GM23338 (cell line): ENCODE measurements around the gene XPO4. TPM values are rescaled to one million over a fixed set of nuclear protein-coding genes. Genes with fewer than 3 reads are reported as not detected.

Experiments used
- ATAC-seq: fragments of 200-7000 bp; cut with Tn5 transposase; 3 replicates; pipeline ENCODE4 v1.9.1; 2020
- DNase-seq: peaks from one replicate; pipeline ENCODE4 v3.0.0-alpha.2; 2015; ENCODE audit warnings: low spot score
- H2AFZ ChIP-seq: fragments of 200-600 bp; sonication (generic); 2 replicates; pipeline ENCODE4 v1.8.0; 2016; ENCODE audit warnings: antibody characterized with exemption, mild to moderate bottlenecking, moderate library complexity
- H3F3A ChIP-seq: fragments of 200-600 bp; sonication (generic); replicated peaks from 2 replicates; pipeline ENCODE4 v1.8.0; 2017; ENCODE audit warnings: antibody characterized with exemption, mixed run types, low read depth
- H3K27ac ChIP-seq: fragments of 200-600 bp; sonication (generic); 2 replicates; pipeline ENCODE4 v1.6.1; 2016; ENCODE audit warnings: low read depth
- H3K27me3 ChIP-seq: fragments of 200-600 bp; sonication (generic); 2 replicates; pipeline ENCODE4 v1.8.0; 2016; ENCODE audit warnings: mild to moderate bottlenecking, mixed run types, moderate library complexity; ENCODE audit not compliant: insufficient read depth
- H3K36me3 ChIP-seq: fragments of 200-600 bp; sonication (generic); 2 replicates; pipeline ENCODE4 v1.8.0; 2016; ENCODE audit warnings: mild to moderate bottlenecking; ENCODE audit not compliant: insufficient read depth
- H3K4me1 ChIP-seq: fragments of 200-600 bp; sonication (generic); 2 replicates; pipeline ENCODE4 v1.8.0; 2016; ENCODE audit warnings: mild to moderate bottlenecking, moderate library complexity; ENCODE audit not compliant: insufficient read depth
- H3K4me2 ChIP-seq: fragments of 200-600 bp; sonication (generic); 2 replicates; pipeline ENCODE4 v1.7.1; 2017; ENCODE audit warnings: mixed run types
- H3K4me3 ChIP-seq: fragments of 200-600 bp; sonication (generic); 2 replicates; pipeline ENCODE4 v1.6.1; 2016; ENCODE audit warnings: mixed run types
- H3K79me2 ChIP-seq: fragments of 200-600 bp; sonication (generic); replicated peaks from 2 replicates; pipeline ENCODE4 v1.8.0; 2017; ENCODE audit warnings: mild to moderate bottlenecking; ENCODE audit not compliant: insufficient read depth
- H3K9me2 ChIP-seq: fragments of 200-600 bp; sonication (generic); 2 replicates; pipeline ENCODE4 v1.8.0; 2017; ENCODE audit not compliant: insufficient read depth
- H4K20me1 ChIP-seq: fragments of 200-600 bp; sonication (generic); replicated peaks from 2 replicates; pipeline ENCODE4 v1.8.0; 2017; ENCODE audit warnings: mild to moderate bottlenecking; ENCODE audit not compliant: insufficient read depth
- H3K27ac Mint-ChIP-seq: 2 replicates; pipeline ENCODE4 v1.8.0; 2020; ENCODE audit warnings: inconsistent platforms, mild to moderate bottlenecking, moderate library complexity, mixed read lengths
- H3K27me3 Mint-ChIP-seq: 3 replicates; pipeline ENCODE4 v1.8.0; 2022; ENCODE audit warnings: low read depth, mild to moderate bottlenecking, moderate library complexity, mixed read lengths, inconsistent platforms; ENCODE audit not compliant: insufficient read depth, poor library complexity
- H3K36me3 Mint-ChIP-seq: 3 replicates; pipeline ENCODE4 v1.8.0; 2021; ENCODE audit warnings: low read depth, mild to moderate bottlenecking, inconsistent platforms, moderate library complexity, mixed read lengths
- H3K4me1 Mint-ChIP-seq: 3 replicates; pipeline ENCODE4 v1.8.0; 2020; ENCODE audit warnings: mild to moderate bottlenecking, inconsistent platforms, mixed read lengths
- H3K4me3 Mint-ChIP-seq: 3 replicates; pipeline ENCODE4 v1.8.0; 2021; ENCODE audit warnings: moderate library complexity, mild to moderate bottlenecking, inconsistent platforms, mixed read lengths
- H3K9me3 Mint-ChIP-seq: 3 replicates; pipeline ENCODE4 v1.8.0; 2020; ENCODE audit warnings: moderate library complexity, mild to moderate bottlenecking, inconsistent platforms, mixed read lengths
- CREB1 ChIP-seq: fragments of 250-450 bp; sonication (Bioruptor Pico); IDR thresholded peaks from 2 replicates; pipeline ENCODE4 v1.5.0; 2020; ENCODE audit warnings: low read depth, mild to moderate bottlenecking, moderate library complexity
- CTCF ChIP-seq, 2 experiments: fragments of 200-600 bp in 1 of 2; sonication (generic) in 1 of 2; conservative IDR thresholded peaks; 2 replicates each; pipeline versions ENCODE4 v1.5.1 to v1.6.1; 2016 to 2017; ENCODE audit warnings: antibody characterized with exemption in 2 of 2, low read depth in 2 of 2, mild to moderate bottlenecking in 2 of 2, moderate library complexity in 1 of 2
- ETS1 ChIP-seq: IDR thresholded peaks from 2 replicates; pipeline ENCODE4 v1.6.1; 2016; ENCODE audit warnings: antibody characterized with exemption
- EZH2 ChIP-seq: fragments of 200-600 bp; sonication (generic); IDR thresholded peaks from one replicate; pipeline ENCODE4 v1.8.0; 2017; ENCODE audit warnings: antibody characterized with exemption, mild to moderate bottlenecking, low read depth; ENCODE audit not compliant: unreplicated experiment
- EZH2phosphoT487 ChIP-seq: fragments of 200-600 bp; sonication (generic); IDR thresholded peaks from one replicate; pipeline ENCODE4 v1.8.1; 2018; ENCODE audit warnings: antibody characterized with exemption; ENCODE audit not compliant: unreplicated experiment
- JUNB ChIP-seq: IDR thresholded peaks from one replicate; pipeline ENCODE4 v1.6.1; 2016; ENCODE audit warnings: antibody characterized with exemption; ENCODE audit not compliant: unreplicated experiment
- NANOG ChIP-seq: IDR thresholded peaks from 2 replicates; pipeline ENCODE4 v1.6.1; 2016; ENCODE audit warnings: antibody characterized with exemption, borderline replicate concordance
- POLR2AphosphoS5 ChIP-seq: IDR thresholded peaks from 2 replicates; pipeline ENCODE4 v1.6.1; 2016; ENCODE audit warnings: antibody characterized with exemption, low read depth
- REST ChIP-seq: IDR thresholded peaks from one replicate; pipeline ENCODE4 v1.6.1; 2018; ENCODE audit warnings: antibody characterized with exemption; ENCODE audit not compliant: unreplicated experiment
- STAT1 ChIP-seq: IDR thresholded peaks from one replicate; pipeline ENCODE4 v1.6.1; 2016; ENCODE audit warnings: antibody characterized with exemption; ENCODE audit not compliant: unreplicated experiment
- ZNF114 ChIP-seq: fragments of 250-450 bp; sonication (Bioruptor Pico); IDR thresholded peaks from 2 replicates; pipeline ENCODE4 v1.5.0; 2020; ENCODE audit warnings: mild to moderate bottlenecking, moderate library complexity
- ZNF331 ChIP-seq: fragments of 250-450 bp; sonication (Bioruptor Pico); IDR thresholded peaks from 2 replicates; pipeline ENCODE4 v1.5.0; 2020; ENCODE audit warnings: low read depth, mild to moderate bottlenecking, moderate library complexity
- ZNF462 ChIP-seq: fragments of 250-450 bp; sonication (Bioruptor Pico); IDR thresholded peaks from 2 replicates; pipeline ENCODE4 v1.5.0; 2020; ENCODE audit warnings: mild to moderate bottlenecking, moderate library complexity
- polyA plus RNA-seq: library from polyadenylated mRNA; unstranded; fragments of >200 nt; fragmentation: Nextera tagmentation; extraction: Ambion mirVana; gene quantifications from 2 replicates; pipeline ENCODE4 v1.2.1, GENCODE V29; 2016
- total RNA-seq: library from RNA; depleted of rRNA; stranded (reverse); fragments of >200 nt; shearing (Covaris generic); gene quantifications from 2 replicates; pipeline ENCODE4 v1.2.3, GENCODE V29; 2014

The XPO4 gene
- total and polyA plus RNA-seq, 2 experiments from 2014 or later, result 14.1 to 57.8 TPM

GRCh38 chr13:20877902-20878301 lies 24.6 kb downstream of the XPO4 start:
- ATAC-seq, result no peak
- peaks cover 44% of the 10 kb centered on the region for H3K4me1 Mint-ChIP-seq
- no peaks in the 10 kb centered on the region for H3K36me3 ChIP-seq
- H3K79me2 ChIP-seq, result peaks cover 100% of the 10 kb centered on the region
- H3K27ac ChIP-seq, result no peak overlapping the region
- H3K9me2 ChIP-seq, result no peaks in the 10 kb centered on the region; the same call in 1 of the 2 replicates
- H3K36me3 Mint-ChIP-seq, result peaks cover 12% of the 10 kb centered on the region
- no peak for DNase-seq
- no peaks in the 10 kb centered on the region for H3K27me3 ChIP-seq
- no peak overlapping the region for H3K4me2 ChIP-seq
- H3K4me1 ChIP-seq, result peaks cover 36% of the 10 kb centered on the region
- H4K20me1 ChIP-seq, result peaks cover 42% of the 10 kb centered on the region
- no peak overlapping the region for H3K27ac Mint-ChIP-seq
- H3K4me3 Mint-ChIP-seq, result no peak overlapping the region
- H3K9me3 Mint-ChIP-seq, result peaks cover 3% of the 10 kb centered on the region; the same call in 2 of the 3 replicates
- H3K27me3 Mint-ChIP-seq, result peaks cover 6% of the 10 kb centered on the region
- no peaks in the 10 kb centered on the region for H3F3A ChIP-seq
- no peak for TF ChIP-seq POLR2AphosphoS5
- no peak for TF ChIP-seq EZH2
- TF ChIP-seq ZNF331 (CRISPR knock-in tag), result no peak
- TF ChIP-seq ZNF114 (CRISPR knock-in tag), result no peak
- TF ChIP-seq CREB1 (CRISPR knock-in tag), result no peak
- TF ChIP-seq STAT1, result no peak
- TF ChIP-seq NANOG, result no peak
- no peak for TF ChIP-seq REST
- TF ChIP-seq EZH2phosphoT487, result no peak
- no peak for TF ChIP-seq ETS1
- TF ChIP-seq JUNB, result no peak
- TF ChIP-seq ZNF462 (CRISPR knock-in tag), result no peak
- no peak for TF ChIP-seq CTCF (conservative IDR thresholded peaks at IDR 0.05; ENCODE audit: low read depth in 2 of 2)
- no peak overlapping the region for H3K4me3 ChIP-seq
- H2AFZ ChIP-seq, result no peak overlapping the region
